RWPE1 (cell line): ENCODE measurements around the gene HBEGF.
A peak's percentile ranks its signal among the peaks of the same experiment; 100 is the strongest.

Experiments
- CTCF ChIA-PET: fragments of 350-600 bp; sonication (Branson Sonifier 250); formaldehyde crosslinking; extraction: SDS; loops from one replicate; lab custom pipeline; 2021; lab: Yijun Ruan, JAX
- POLR2A ChIA-PET: fragments of 400-600 bp; formaldehyde crosslinking; extraction: SDS; loops from one replicate; lab custom pipeline; 2020; ENCODE audit warnings: antibody characterized with exemption; ENCODE audit not compliant: low non-redundant PET; lab: Yijun Ruan, JAX
- DNase-seq: peaks from one replicate; pipeline ENCODE4 v3.0.0; 2012; ENCODE audit warnings: low spot score
- H3K27ac ChIP-seq: fragments of 450-650 bp; 2 replicates; pipeline ENCODE4 v1.5.1; 2017
- TF ChIP-seq, protein P1 (sequence below): fragments of 450-650 bp; conservative IDR thresholded peaks from 2 replicates; pipeline ENCODE4 v1.5.1; 2017; ENCODE audit warnings: low read depth, mild to moderate bottlenecking

HBEGF gene

DNA sequence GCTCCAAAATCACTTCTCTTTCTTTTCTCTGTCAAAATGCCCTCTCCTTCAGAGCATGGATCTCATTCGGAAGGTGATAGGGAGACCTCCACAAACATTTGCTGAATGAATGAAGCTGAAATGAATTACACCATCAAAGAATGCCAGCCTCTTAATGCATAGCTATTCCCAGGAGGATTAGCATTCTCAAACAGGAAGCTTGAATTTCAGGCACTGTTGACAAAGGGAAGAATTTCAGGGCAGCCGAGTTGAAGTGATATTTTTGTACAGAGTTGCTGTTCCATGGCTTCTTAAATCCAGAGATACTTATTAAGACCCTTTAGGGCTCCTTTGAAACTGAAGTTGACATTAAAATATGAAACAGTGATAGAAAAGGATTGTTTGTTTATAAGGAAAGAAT lies 18.8 kb downstream of the HBEGF start:
- ChIA-PET POLR2A (no interaction called here), CTCF (interaction anchor here (0.6 to 0.8 kb wide), 2 partner anchors 47 to 83 kb away, joined by 3 read pairs; no protein-coding TSS in a partner anchor)
- no peak for DNase-seq
- H3K27ac ChIP-seq, result no peak overlapping the region
- TF ChIP-seq, protein P1, sequence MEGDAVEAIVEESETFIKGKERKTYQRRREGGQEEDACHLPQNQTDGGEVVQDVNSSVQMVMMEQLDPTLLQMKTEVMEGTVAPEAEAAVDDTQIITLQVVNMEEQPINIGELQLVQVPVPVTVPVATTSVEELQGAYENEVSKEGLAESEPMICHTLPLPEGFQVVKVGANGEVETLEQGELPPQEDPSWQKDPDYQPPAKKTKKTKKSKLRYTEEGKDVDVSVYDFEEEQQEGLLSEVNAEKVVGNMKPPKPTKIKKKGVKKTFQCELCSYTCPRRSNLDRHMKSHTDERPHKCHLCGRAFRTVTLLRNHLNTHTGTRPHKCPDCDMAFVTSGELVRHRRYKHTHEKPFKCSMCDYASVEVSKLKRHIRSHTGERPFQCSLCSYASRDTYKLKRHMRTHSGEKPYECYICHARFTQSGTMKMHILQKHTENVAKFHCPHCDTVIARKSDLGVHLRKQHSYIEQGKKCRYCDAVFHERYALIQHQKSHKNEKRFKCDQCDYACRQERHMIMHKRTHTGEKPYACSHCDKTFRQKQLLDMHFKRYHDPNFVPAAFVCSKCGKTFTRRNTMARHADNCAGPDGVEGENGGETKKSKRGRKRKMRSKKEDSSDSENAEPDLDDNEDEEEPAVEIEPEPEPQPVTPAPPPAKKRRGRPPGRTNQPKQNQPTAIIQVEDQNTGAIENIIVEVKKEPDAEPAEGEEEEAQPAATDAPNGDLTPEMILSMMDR, result no peak

DNA sequence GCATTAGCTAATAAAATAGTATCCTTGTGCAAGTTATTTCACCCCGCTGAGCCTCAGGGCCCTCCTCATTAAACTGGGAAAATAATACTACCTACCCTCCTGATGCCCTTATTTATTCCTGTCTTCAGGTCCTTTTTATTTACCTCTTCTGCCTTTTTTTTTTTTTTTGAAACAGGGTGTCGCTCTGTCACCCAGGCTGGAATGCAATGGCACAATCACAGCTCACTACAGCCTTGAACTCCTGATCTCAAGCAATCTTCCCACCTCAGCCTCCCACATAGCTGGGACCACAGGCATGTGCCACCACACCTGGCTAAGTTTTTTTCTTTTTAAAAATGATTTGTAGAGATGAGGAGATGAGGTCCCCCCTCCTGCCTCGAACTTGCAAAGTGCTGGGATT lies 20.9 kb downstream of the HBEGF start:
- H3K27ac ChIP-seq, result no peak overlapping the region
- ChIA-PET CTCF (interaction anchor here (1.8 kb wide), 1 partner anchor 81 kb away, joined by 7 read pairs; no protein-coding TSS in a partner anchor), POLR2A (no interaction called here)
- no peak for DNase-seq
- TF ChIP-seq, protein P1, result no peak

DNA sequence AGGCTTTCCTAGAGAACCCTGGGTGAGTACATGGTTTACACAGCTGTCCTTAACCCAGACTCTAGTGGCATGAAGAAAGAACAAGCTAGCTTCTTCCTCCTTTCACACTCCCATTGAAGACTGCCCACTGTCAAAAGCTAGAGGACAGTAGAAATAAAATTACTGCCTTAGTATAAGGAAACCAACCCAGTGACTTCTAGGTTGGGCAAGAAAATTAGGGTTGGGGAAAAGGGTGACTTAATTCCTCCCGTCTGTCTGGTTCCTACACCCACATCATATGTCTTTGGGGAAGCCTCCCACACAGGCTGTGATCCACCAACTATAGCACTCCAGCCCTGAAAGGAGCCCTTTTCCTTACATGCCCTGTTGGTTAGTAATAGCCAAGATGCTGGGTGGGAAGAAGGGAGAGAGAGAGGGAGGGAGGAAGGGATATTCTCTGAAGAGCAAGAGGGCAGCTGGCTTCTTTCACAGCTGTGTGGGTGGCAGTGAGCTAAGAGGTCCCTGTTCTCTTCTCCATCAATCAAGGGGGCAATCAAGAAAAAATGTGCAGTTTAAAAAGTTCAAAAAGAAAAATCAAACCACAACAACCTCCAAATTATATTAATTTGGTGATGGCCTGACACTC lies 21.7 kb downstream of the HBEGF start:
- POLR2A ChIA-PET, result no interaction called here
- TF ChIP-seq, protein P1, result no peak
- DNase-seq, result no peak
- CTCF ChIA-PET, result interaction anchor here (0.6 to 1.8 kb wide), 3 partner anchors 27 to 223 kb away, joined by 3 to 7 read pairs (median 4); no protein-coding TSS in a partner anchor
- H3K27ac ChIP-seq, result no peak overlapping the region

DNA sequence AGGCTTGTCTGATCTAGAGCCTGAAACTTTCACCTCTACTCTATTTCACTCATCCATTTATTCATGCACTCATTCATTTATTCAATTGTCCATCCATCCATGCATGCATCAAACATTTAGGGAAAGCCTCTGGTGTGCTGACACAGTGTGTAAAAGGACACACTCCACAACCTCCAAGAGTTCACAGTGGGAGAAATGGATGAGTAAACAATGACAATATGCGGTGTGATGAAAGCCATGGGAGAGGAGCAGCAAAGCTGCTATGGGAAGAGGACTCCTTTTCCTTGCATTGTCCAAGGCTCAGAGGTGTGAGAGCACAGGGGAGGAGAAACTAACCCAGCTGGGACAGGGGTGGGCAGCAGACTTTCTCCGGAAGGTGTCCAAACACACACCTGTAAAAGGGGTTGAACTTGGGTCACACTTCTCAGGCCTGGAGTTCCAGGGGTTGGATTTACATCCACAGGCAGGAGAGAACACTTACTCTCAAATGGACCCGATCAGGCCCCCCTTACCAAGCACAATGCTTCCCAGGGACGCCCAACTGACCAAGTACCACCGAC lies 22.3 kb downstream of the HBEGF start:
- ChIA-PET POLR2A (no interaction called here), CTCF (interaction anchor here (0.6 to 1.8 kb wide), 3 partner anchors 28 to 222 kb away, joined by 3 to 7 read pairs (median 4); no protein-coding TSS in a partner anchor)
- no peak overlapping the region for H3K27ac ChIP-seq
- DNase-seq, result no peak
- TF ChIP-seq, protein P1, result no peak

DNA sequence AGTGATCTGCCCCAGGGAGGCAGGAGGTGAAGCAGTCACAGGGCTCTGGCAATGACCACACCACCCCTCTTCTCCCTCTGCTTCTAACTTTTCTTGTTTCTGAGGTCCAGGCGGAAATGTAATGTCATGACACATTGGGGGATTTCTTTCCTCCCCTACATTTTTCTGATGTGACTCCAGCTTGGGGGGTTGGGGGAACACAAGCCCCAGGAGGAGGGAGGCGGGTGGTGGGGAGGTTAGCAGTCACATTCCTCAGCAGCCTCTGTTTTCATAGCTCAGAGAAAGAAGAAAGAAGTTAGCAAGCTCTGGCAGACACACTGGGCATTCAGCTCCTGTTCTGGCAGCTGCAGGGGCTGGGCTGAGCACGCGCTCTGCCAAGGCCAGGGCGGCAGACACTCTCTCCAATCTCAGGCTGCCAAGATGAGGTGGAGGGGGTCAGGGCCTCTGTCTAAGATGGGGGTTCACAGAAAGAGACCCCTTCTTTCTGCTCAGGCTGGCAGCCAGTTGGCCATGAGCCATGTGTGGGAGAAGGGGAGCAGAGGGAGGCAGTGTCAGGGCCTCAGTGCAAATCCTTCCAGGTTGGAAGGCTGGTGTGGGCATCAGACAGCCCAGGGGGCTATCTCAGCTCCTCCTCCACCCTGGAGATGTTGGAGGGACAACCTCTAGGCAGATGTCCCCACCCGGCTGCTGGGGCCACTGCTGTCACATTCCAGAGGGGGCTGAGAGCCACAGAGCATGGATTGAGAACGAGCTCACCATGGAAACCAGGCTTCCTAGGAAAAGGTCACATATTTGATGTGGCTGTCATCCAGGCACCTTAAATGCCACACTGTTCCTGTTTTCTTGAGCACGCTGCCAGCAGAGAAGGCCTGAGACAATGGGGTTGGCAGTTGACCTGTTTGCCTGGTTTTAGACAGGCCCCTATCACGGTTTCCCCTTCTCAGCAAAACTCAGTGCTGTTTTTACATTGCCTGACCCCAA lies 23.4 kb downstream of the HBEGF start:
- POLR2A ChIA-PET, result interaction anchor here (1.2 kb wide), 1 partner anchor 24 kb away, joined by 3 read pairs; the partner anchor contains the start of gene HBEGF
- H3K27ac ChIP-seq, result peak overlapping the region; percentile 64

More for the DNA sequence above, 23.4 kb downstream of the HBEGF start:
- TF ChIP-seq, protein P1, result no peak
- DNase-seq, result peak; percentile 63
- CTCF ChIA-PET, result interaction anchor here (0.6 to 0.7 kb wide), 2 partner anchors 183 to 757 kb away, joined by 4 read pairs; no protein-coding TSS in a partner anchor
